OCI-LY3 (cell line): ENCODE data around the gene MARK4.

Experiments used
- EZH2phosphoT487 ChIP-seq: fragments of 200-600 bp; shearing (Covaris generic); IDR thresholded peaks from 2 replicates; pipeline ENCODE4 v1.6.1; 2018; ENCODE audit warnings: antibody characterized with exemption, mixed run types, low read depth
- TF ChIP-seq, protein P1 (sequence below): fragments of 200-600, 300-600 bp; sonication (generic); IDR thresholded peaks from 2 replicates; pipeline ENCODE4 v1.5.1; 2014; ENCODE audit warnings: antibody characterized with exemption, low read length, low read depth

DNA sequence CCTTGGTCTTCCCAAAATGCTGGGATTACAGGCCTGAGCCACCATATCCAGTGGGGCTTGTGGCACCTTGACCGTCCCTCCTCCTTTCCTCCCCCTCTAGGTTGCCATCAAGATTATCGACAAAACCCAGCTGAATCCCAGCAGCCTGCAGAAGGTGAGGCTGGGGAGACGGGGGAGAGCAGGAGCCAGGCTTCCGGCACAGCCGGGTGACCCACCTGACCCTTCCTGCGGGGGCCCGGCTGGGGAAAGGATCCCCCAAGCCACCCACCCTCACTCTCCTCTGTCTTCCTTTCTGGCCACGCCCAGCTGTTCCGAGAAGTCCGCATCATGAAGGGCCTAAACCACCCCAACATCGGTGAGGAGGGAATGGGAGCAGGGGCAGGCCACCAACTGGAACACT lies 11.9 kb downstream of the MARK4 start:
- TF ChIP-seq, protein P1, sequence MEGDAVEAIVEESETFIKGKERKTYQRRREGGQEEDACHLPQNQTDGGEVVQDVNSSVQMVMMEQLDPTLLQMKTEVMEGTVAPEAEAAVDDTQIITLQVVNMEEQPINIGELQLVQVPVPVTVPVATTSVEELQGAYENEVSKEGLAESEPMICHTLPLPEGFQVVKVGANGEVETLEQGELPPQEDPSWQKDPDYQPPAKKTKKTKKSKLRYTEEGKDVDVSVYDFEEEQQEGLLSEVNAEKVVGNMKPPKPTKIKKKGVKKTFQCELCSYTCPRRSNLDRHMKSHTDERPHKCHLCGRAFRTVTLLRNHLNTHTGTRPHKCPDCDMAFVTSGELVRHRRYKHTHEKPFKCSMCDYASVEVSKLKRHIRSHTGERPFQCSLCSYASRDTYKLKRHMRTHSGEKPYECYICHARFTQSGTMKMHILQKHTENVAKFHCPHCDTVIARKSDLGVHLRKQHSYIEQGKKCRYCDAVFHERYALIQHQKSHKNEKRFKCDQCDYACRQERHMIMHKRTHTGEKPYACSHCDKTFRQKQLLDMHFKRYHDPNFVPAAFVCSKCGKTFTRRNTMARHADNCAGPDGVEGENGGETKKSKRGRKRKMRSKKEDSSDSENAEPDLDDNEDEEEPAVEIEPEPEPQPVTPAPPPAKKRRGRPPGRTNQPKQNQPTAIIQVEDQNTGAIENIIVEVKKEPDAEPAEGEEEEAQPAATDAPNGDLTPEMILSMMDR: no peak
- no peak for TF ChIP-seq EZH2phosphoT487
